Breast epithelium (tissue), 4 donors: ENCODE data around the gene ORC1. TPM values are rescaled to one million over a fixed set of nuclear protein-coding genes. Genes with fewer than 3 reads are reported as not detected.

ENCODE experiments used
- DNase-seq, 2 donors: peaks; one replicate each; pipeline ENCODE4 v3.0.0-alpha.2; 2019; ENCODE audit warnings: low spot score in 2 of 2
- H3K27ac ChIP-seq, 2 donors: fragments of 200-600 bp; sonication (generic) in 1 of 2; one replicate each; pipeline ENCODE4 v1.5.1; 2016 to 2019; ENCODE audit warnings: mild to moderate bottlenecking in 1 of 2
- H3K27me3 ChIP-seq, 2 donors: fragments of 200-600 bp; sonication (generic) in 1 of 2; one replicate each; pipeline versions ENCODE4 v1.5.1 to v1.6.0; 2017 to 2019; ENCODE audit warnings: control low read depth in 1 of 2, mild to moderate bottlenecking in 1 of 2
- H3K36me3 ChIP-seq: fragments of 200-600 bp; one replicate; pipeline ENCODE4 v1.5.1; 2019
- H3K4me1 ChIP-seq, 2 donors: fragments of 200-600 bp; sonication (generic); one replicate each; pipeline ENCODE4 v1.5.1; 2016 to 2019; ENCODE audit warnings: control low read depth in 1 of 2
- H3K4me3 ChIP-seq, 3 donors: fragments of 200-600 bp; sonication (generic); 1 replicate in 2 of 3; 2 replicates in 1 of 3; pipeline ENCODE4 v1.5.1; 2016 to 2019; ENCODE audit warnings: mild to moderate bottlenecking in 3 of 3, moderate library complexity in 2 of 3
- H3K9me3 ChIP-seq, 2 donors: fragments of 200-600 bp; sonication (generic) in 1 of 2; one replicate each; pipeline ENCODE4 v1.5.1; 2016 to 2019; ENCODE audit warnings: control low read depth in 1 of 2
- POLR2A ChIP-seq: fragments of 450-650 bp; IDR thresholded peaks from one replicate; pipeline ENCODE4 v1.6.1; 2016; ENCODE audit warnings: antibody characterized with exemption, mild to moderate bottlenecking, moderate library complexity
- POLR2AphosphoS5 ChIP-seq, 3 donors: sonication (generic); formaldehyde crosslinking; IDR thresholded peaks; one replicate each; pipeline ENCODE4 v1.6.1; 2017; ENCODE audit warnings: antibody characterized with exemption in 3 of 3
- intact Hi-C: fragments of 100-400 bp; cut with DNase I; formaldehyde crosslinking; loops from one replicate; pipeline ENCODE4 v1.15.1; 2023; ENCODE audit warnings: low total_unique reads
- total RNA-seq, 3 donors: library from RNA; depleted of rRNA; stranded (reverse); fragments of >200 nt; gene quantifications; one replicate each; pipeline ENCODE4 v1.1.0, GENCODE V29; 2016
- TF ChIP-seq, protein P1 (sequence below), 3 donors: fragments of 450-650 bp; IDR thresholded peaks; one replicate each; pipeline ENCODE4 v1.5.1; 2016 to 2017; ENCODE audit warnings: antibody characterized with exemption in 3 of 3, mild to moderate bottlenecking in 3 of 3, moderate library complexity in 3 of 3

The ORC1 gene
- total RNA-seq, 3 donors from 2014 or later, result 0.33 to 0.96 (median 0.73) TPM

DNA sequence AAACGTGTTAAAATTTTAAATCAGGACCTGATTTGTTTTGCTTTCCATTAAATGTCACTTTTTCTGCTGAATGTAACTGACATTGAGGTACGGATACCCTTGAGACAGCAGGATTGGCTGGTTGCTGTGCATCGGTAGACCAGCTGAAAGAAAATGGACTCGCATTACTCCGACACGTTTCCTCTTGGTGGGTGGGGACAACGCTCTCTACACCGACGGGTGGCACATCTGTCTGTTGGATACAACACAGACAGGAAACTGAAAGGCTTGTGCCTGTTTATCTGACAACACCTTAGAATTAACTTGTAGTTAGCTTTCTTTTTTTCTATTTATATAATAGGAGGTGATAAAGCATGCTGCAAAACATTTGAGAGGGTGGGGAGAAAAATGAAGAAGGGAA is 19.5 kb upstream of the ORC1 start:
- no peaks in the 10 kb centered on the region for H3K27me3 ChIP-seq
- H3K9me3 ChIP-seq, result no peaks in the 10 kb centered on the region
- H3K36me3 ChIP-seq, result peaks cover 4% of the 10 kb centered on the region
- TF ChIP-seq POLR2A (no peak), POLR2AphosphoS5 (IDR thresholded peaks at IDR 0.05) (no peak)
- TF ChIP-seq, protein P1, sequence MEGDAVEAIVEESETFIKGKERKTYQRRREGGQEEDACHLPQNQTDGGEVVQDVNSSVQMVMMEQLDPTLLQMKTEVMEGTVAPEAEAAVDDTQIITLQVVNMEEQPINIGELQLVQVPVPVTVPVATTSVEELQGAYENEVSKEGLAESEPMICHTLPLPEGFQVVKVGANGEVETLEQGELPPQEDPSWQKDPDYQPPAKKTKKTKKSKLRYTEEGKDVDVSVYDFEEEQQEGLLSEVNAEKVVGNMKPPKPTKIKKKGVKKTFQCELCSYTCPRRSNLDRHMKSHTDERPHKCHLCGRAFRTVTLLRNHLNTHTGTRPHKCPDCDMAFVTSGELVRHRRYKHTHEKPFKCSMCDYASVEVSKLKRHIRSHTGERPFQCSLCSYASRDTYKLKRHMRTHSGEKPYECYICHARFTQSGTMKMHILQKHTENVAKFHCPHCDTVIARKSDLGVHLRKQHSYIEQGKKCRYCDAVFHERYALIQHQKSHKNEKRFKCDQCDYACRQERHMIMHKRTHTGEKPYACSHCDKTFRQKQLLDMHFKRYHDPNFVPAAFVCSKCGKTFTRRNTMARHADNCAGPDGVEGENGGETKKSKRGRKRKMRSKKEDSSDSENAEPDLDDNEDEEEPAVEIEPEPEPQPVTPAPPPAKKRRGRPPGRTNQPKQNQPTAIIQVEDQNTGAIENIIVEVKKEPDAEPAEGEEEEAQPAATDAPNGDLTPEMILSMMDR (IDR thresholded peaks at IDR 0.05), result no peak
- no peaks in the 10 kb centered on the region for H3K4me1 ChIP-seq
- H3K27ac ChIP-seq, result no peak overlapping the region
- no peak overlapping the region for H3K4me3 ChIP-seq
- intact Hi-C loops, result no loop called here
- DNase-seq, result no peak

GRCh38 chr1:52423055-52423454 is 18.8 kb upstream of the ORC1 start:
- Histone ChIP-seq H3K36me3 (peaks cover 4% of the 10 kb centered on the region), H3K4me3 (no peak overlapping the region), H3K9me3 (no peaks in the 10 kb centered on the region), H3K27me3 (no peaks in the 10 kb centered on the region), H3K4me1 (no peaks in the 10 kb centered on the region), H3K27ac (no peak overlapping the region)
- intact Hi-C loops, result no loop called here
- DNase-seq, result no peak
- TF ChIP-seq POLR2AphosphoS5 (IDR thresholded peaks at IDR 0.05) (no peak), POLR2A (no peak)
- TF ChIP-seq, protein P1 (IDR thresholded peaks at IDR 0.05), result no peak

DNA sequence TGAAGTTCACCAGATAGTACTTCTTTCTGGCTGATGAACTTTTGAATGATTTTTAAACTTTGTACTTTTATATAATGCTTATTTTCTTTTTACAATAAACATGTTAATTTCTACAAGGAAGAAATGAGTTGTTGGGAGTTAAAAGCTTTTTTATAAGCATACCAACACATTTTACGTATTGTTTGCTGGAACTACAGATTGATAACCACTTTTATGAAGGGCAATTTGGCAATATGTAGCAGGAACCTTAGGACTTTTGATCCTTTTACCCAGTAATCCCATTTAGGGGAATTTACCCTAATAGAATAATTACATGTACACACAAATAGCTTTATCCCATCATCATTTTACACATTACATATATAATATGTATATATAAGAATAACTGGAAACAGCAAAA is 16.5 kb upstream of the ORC1 start:
- H3K9me3 ChIP-seq, result no peaks in the 10 kb centered on the region
- H3K36me3 ChIP-seq, result peaks cover 4% of the 10 kb centered on the region
- H3K27ac ChIP-seq, result no peak overlapping the region
- intact Hi-C loops, result no loop called here
- DNase-seq, result no peak
- no peaks in the 10 kb centered on the region for H3K27me3 ChIP-seq
- no peak for TF ChIP-seq POLR2A
- TF ChIP-seq POLR2AphosphoS5 (IDR thresholded peaks at IDR 0.05), result no peak
- TF ChIP-seq, protein P1 (IDR thresholded peaks at IDR 0.05), result no peak
- H3K4me3 ChIP-seq, result no peak overlapping the region
- no peaks in the 10 kb centered on the region for H3K4me1 ChIP-seq

- no peak overlapping the region for H3K27ac ChIP-seq
- DNase-seq, result no peak
- H3K27me3 ChIP-seq, result no peaks in the 10 kb centered on the region
- H3K36me3 ChIP-seq, result no peaks in the 10 kb centered on the region
- H3K9me3 ChIP-seq, result no peaks in the 10 kb centered on the region
- TF ChIP-seq POLR2AphosphoS5 (IDR thresholded peaks at IDR 0.05), result no peak
- intact Hi-C loops, result no loop called here
- H3K4me1 ChIP-seq, result no peaks in the 10 kb centered on the region
- H3K4me3 ChIP-seq, result no peak overlapping the region
These were observed 12.6 kb upstream of the ORC1 start for GRCh38 chr1:52416811-52417210.

DNA sequence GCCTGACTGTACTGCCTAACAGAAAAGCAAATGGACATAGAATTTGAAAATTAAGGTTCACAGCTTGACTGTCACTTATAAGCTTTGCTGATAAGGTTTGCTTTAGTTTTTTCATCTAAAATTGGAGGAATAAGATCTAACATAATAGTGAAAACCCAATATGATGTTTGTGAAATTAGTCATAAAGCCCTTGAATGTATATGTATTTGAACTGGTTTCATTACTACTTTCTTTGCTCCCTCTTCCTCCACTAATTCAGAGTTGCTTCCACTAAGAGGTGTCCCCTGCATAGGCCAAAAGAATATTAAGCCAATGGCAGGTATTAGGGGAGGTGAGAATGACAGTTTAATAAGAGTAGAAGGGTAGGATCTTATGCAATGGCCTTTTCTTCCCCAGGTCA is 10.7 kb upstream of the ORC1 start:
- no peaks in the 10 kb centered on the region for H3K27me3 ChIP-seq
- H3K9me3 ChIP-seq, result no peaks in the 10 kb centered on the region
- H3K4me1 ChIP-seq, result no peaks in the 10 kb centered on the region
- H3K4me3 ChIP-seq, result no peak overlapping the region
- DNase-seq, result no peak
- intact Hi-C loops, result no loop called here
- no peaks in the 10 kb centered on the region for H3K36me3 ChIP-seq
- H3K27ac ChIP-seq, result no peak overlapping the region
- no peak for TF ChIP-seq POLR2AphosphoS5 (IDR thresholded peaks at IDR 0.05)
- no peak for TF ChIP-seq POLR2A
- TF ChIP-seq, protein P1 (IDR thresholded peaks at IDR 0.05), result no peak

- DNase-seq, result no peak
- intact Hi-C loops, result no loop called here
- H3K27ac ChIP-seq, result no peak overlapping the region
- no peak overlapping the region for H3K4me3 ChIP-seq
- H3K36me3 ChIP-seq, result peaks cover 4% of the 10 kb centered on the region
- TF ChIP-seq, protein P1 (IDR thresholded peaks at IDR 0.05), result no peak
- TF ChIP-seq POLR2A, result no peak
- TF ChIP-seq POLR2AphosphoS5 (IDR thresholded peaks at IDR 0.05), result no peak
- H3K27me3 ChIP-seq, result no peaks in the 10 kb centered on the region
- no peaks in the 10 kb centered on the region for H3K9me3 ChIP-seq
- no peaks in the 10 kb centered on the region for H3K4me1 ChIP-seq
These were observed 9.3 kb upstream of the ORC1 start for GRCh38 chr1:52413410-52413989.
